H1 (cell line): ENCODE data around the gene CORT. TPM values are rescaled to one million over a fixed set of nuclear protein-coding genes. Genes with fewer than 3 reads are reported as not detected.

Source experiments
- CTCF ChIA-PET: fragments of 300-600 bp; sonication (Branson Sonifier 250); formaldehyde crosslinking; loops from one replicate; lab custom pipeline; 2021; ENCODE audit not compliant: partially characterized antibody; lab: Charles Lee
- POLR2A ChIA-PET: fragments of 300-600 bp; sonication (Branson Sonifier 250); formaldehyde crosslinking; loops from one replicate; lab custom pipeline; 2021; ENCODE audit warnings: inconsistent platforms; ENCODE audit not compliant: partially characterized antibody; lab: Charles Lee
- DNase-seq, 2 experiments: peaks; one replicate each; pipeline versions ENCODE4 v3.0.0 to v3.0.0-alpha.2; 2010 to 2022; ENCODE audit warnings: low spot score in 2 of 2, low read depth in 1 of 2, mixed read lengths in 1 of 2
- FAIRE-seq: peaks from 2 replicates; lab custom pipeline; 2011; peaks lifted over from hg19 to GRCh38; lab: Jason Lieb, UNC
- H2AFZ ChIP-seq: 2 replicates; pipeline ENCODE4 v1.8.1; 2012; ENCODE audit warnings: low read length, inconsistent platforms
- H2AK5ac ChIP-seq: 2 replicates; pipeline ENCODE4 v1.6.1; 2013; ENCODE audit warnings: low read depth, low read length
- H2BK120ac ChIP-seq: replicated peaks from 2 replicates; pipeline ENCODE3; 2013; ENCODE audit warnings: low read depth, low read length, inconsistent platforms
- H2BK12ac ChIP-seq: 2 replicates; pipeline ENCODE4 v1.6.1; 2013; ENCODE audit warnings: low read depth, low read length
- H2BK15ac ChIP-seq: 2 replicates; pipeline ENCODE4 v1.6.1; 2013; ENCODE audit warnings: low read length
- H2BK20ac ChIP-seq: 2 replicates; pipeline ENCODE4 v1.6.1; 2013; ENCODE audit warnings: low read length
- H2BK5ac ChIP-seq: 2 replicates; pipeline ENCODE4 v1.6.1; 2013; ENCODE audit warnings: low read depth, low read length
- H3K14ac ChIP-seq: 2 replicates; pipeline ENCODE4 v1.6.1; 2013; ENCODE audit warnings: inconsistent platforms; ENCODE audit not compliant: insufficient read length
- H3K18ac ChIP-seq: 2 replicates; pipeline ENCODE4 v1.6.1; 2013; ENCODE audit warnings: low read length; ENCODE audit errors: extremely low read depth
- H3K23ac ChIP-seq: 2 replicates; pipeline ENCODE4 v1.6.1; 2013; ENCODE audit warnings: inconsistent platforms; ENCODE audit not compliant: insufficient read length
- H3K23me2 ChIP-seq: 2 replicates; pipeline ENCODE4 v1.6.1; 2013; ENCODE audit warnings: low read depth, low read length
- H3K27ac ChIP-seq: 2 replicates; pipeline ENCODE4 v1.6.1; 2011; ENCODE audit warnings: low read depth, low read length, inconsistent platforms
- H3K27me3 ChIP-seq, 4 experiments: replicated peaks in 1 of 4; 1 replicate in 1 of 4; 2 replicates in 3 of 4; pipeline versions ENCODE4 v1.6.1 to v1.8.1; 2011 to 2013; ENCODE audit warnings: low read length in 3 of 4, mild to moderate bottlenecking in 3 of 4, inconsistent platforms in 2 of 4, mixed read lengths in 2 of 4, moderate library complexity in 1 of 4; ENCODE audit not compliant: control insufficient read depth in 3 of 4, insufficient read depth in 3 of 4; ENCODE audit errors: extremely low read depth in 1 of 4
- H3K36me3 ChIP-seq, 4 experiments: 2 replicates each; pipeline versions ENCODE4 v1.6.1 to v1.8.1; 2011 to 2013; ENCODE audit warnings: mild to moderate bottlenecking in 4 of 4, low read length in 3 of 4, moderate library complexity in 2 of 4, control low read depth in 1 of 4, inconsistent platforms in 1 of 4; ENCODE audit not compliant: insufficient read depth in 4 of 4, control insufficient read depth in 2 of 4
- H3K4ac ChIP-seq: replicated peaks from 2 replicates; pipeline ENCODE3; 2013; ENCODE audit warnings: low read length, low read depth, mixed read lengths, inconsistent platforms; ENCODE audit not compliant: insufficient read length
- H3K4me1 ChIP-seq, 4 experiments: replicated peaks in 1 of 4; 1 replicate in 1 of 4; 2 replicates in 3 of 4; pipeline versions ENCODE4 v1.6.1 to v1.8.1; 2011 to 2013; ENCODE audit warnings: low read length in 3 of 4, inconsistent platforms in 2 of 4, mixed read lengths in 1 of 4; ENCODE audit not compliant: insufficient read depth in 4 of 4, control insufficient read depth in 3 of 4
- H3K4me2 ChIP-seq, 2 experiments: 2 replicates each; pipeline versions ENCODE4 v1.6.1 to v1.8.1; 2011 to 2013; ENCODE audit warnings: low read depth in 2 of 2, low read length in 2 of 2, control low read depth in 1 of 2, inconsistent platforms in 1 of 2, mild to moderate bottlenecking in 1 of 2; ENCODE audit not compliant: insufficient read depth in 1 of 2
- H3K4me3 ChIP-seq, 4 experiments: fragments of 200-600, 300-600 bp in 1 of 4; sonication (generic), shearing (Covaris generic), sonication (Bioruptor Twin) in 1 of 4; 2 replicates each; pipeline versions ENCODE4 v1.5.1 to v1.8.1; 2011 to 2016; ENCODE audit warnings: low read length in 4 of 4, low read depth in 3 of 4, control low read depth in 2 of 4, inconsistent platforms in 2 of 4, mild to moderate bottlenecking in 2 of 4, mixed read lengths in 1 of 4, moderate library complexity in 1 of 4; ENCODE audit not compliant: insufficient read depth in 2 of 4; ENCODE audit errors: extremely low read depth in 1 of 4
- H3K56ac ChIP-seq: replicated peaks from 2 replicates; pipeline ENCODE3; 2013; ENCODE audit warnings: low read depth, mild to moderate bottlenecking, mixed read lengths, low read length, inconsistent platforms; ENCODE audit not compliant: insufficient read length
- H3K79me1 ChIP-seq: 2 replicates; pipeline ENCODE4 v1.6.1; 2013; ENCODE audit warnings: low read depth, low read length, control low read depth
- H3K79me2 ChIP-seq, 2 experiments: 2 replicates each; pipeline versions ENCODE4 v1.6.1 to v1.8.1; 2012 to 2013; ENCODE audit warnings: low read length in 2 of 2, mild to moderate bottlenecking in 2 of 2, inconsistent platforms in 1 of 2; ENCODE audit not compliant: insufficient read depth in 2 of 2, control insufficient read depth in 1 of 2
- H3K9ac ChIP-seq, 4 experiments: replicated peaks in 1 of 4; 1 replicate in 1 of 4; 2 replicates in 3 of 4; pipeline versions ENCODE4 v1.6.1 to v1.8.1; 2011 to 2013; ENCODE audit warnings: low read depth in 3 of 4, low read length in 3 of 4, control low read depth in 2 of 4, mild to moderate bottlenecking in 2 of 4, moderate library complexity in 2 of 4, inconsistent platforms in 1 of 4; ENCODE audit errors: extremely low read depth in 1 of 4
- H3K9me3 ChIP-seq, 2 experiments: 2 replicates each; pipeline versions ENCODE4 v1.6.1 to v1.8.1; 2012 to 2013; ENCODE audit warnings: mild to moderate bottlenecking in 2 of 2, moderate library complexity in 2 of 2, control low read depth in 1 of 2, inconsistent platforms in 1 of 2, low read depth in 1 of 2, low read length in 1 of 2, mixed read lengths in 1 of 2; ENCODE audit not compliant: insufficient read depth in 2 of 2
- H4K20me1 ChIP-seq, 2 experiments: replicated peaks in 1 of 2; 2 replicates each; pipeline versions ENCODE3 to v1.8.1; 2011 to 2013; ENCODE audit warnings: inconsistent platforms in 2 of 2, low read length in 2 of 2, mild to moderate bottlenecking in 1 of 2; ENCODE audit not compliant: insufficient read depth in 2 of 2, control insufficient read depth in 1 of 2
- H4K5ac ChIP-seq: 2 replicates; pipeline ENCODE4 v1.6.1; 2013; ENCODE audit warnings: low read length, low read depth, mixed read lengths, inconsistent platforms; ENCODE audit not compliant: insufficient read length
- H4K8ac ChIP-seq: 2 replicates; pipeline ENCODE4 v1.8.0; 2013; ENCODE audit warnings: mild to moderate bottlenecking, moderate library complexity, low read length, inconsistent platforms; ENCODE audit not compliant: insufficient read depth; ENCODE audit errors: extremely low read depth
- H4K91ac ChIP-seq: replicated peaks from 2 replicates; pipeline ENCODE3; 2013; ENCODE audit warnings: low read length, mixed read lengths, inconsistent platforms; ENCODE audit not compliant: insufficient read length
- FOSL1 ChIP-seq: IDR thresholded peaks from 2 replicates; pipeline ENCODE4 v1.6.1; 2011; ENCODE audit warnings: mild to moderate bottlenecking, low read depth, low read length, moderate library complexity; ENCODE audit not compliant: insufficient read depth
- RAD21 ChIP-seq, 2 experiments: IDR thresholded peaks in 1 of 2; conservative IDR thresholded peaks in 1 of 2; 2 replicates each; pipeline ENCODE4 v1.6.1; 2011; ENCODE audit warnings: low read depth in 2 of 2, low read length in 2 of 2, improper control_type of control experiment in 1 of 2, inconsistent platforms in 1 of 2, mild to moderate bottlenecking in 1 of 2, moderate library complexity in 1 of 2
- WGBS, 2 experiments: shearing (Covaris generic) in 1 of 2; methylation state at CpG; one replicate each; pipeline versions ENCODE4 v1.1.6 to v1.1.7; 2013 to 2015; ENCODE audit warnings: low lambda C conversion rate in 2 of 2, mixed read lengths in 2 of 2, inconsistent platforms in 1 of 2, low coverage in 1 of 2, missing lambda C conversion rate in 1 of 2; ENCODE audit not compliant: insufficient replicate concordance in 2 of 2, insufficient coverage in 1 of 2, insufficient read length in 1 of 2; ENCODE audit errors: extremely low coverage in 1 of 2, missing lambda C conversion rate in 1 of 2; 5-methylcytosine and 5-hydroxymethylcytosine counted together
- polyA plus RNA-seq, 7 experiments: library from polyadenylated mRNA; depleted of rRNA in 3 of 7; stranded (reverse) in 5 of 7; unstranded in 2 of 7; fragments of >200 nt in 5 of 7; fragments of 200-250 nt in 2 of 7; gene quantifications; 1 replicate in 5 of 7; 2 replicates in 1 of 7; 4 replicates in 1 of 7; pipeline versions ENCODE4 v1.2.1 to v1.2.3, GENCODE V29; 2011 to 2013; ENCODE audit warnings: missing spikeins in 2 of 7, mixed read lengths in 2 of 7
- total RNA-seq: library from RNA; stranded (reverse); fragmentation: NEBNext Ultra II Directional; extraction: Animal tissue kit (Norgen Biotek cat#: 25700); gene quantifications from 2 replicates; pipeline ENCODE4 v1.2.1, GENCODE V29; 2021
- TF ChIP-seq, protein P1 (sequence below), 3 experiments: IDR thresholded peaks; 1 replicate in 2 of 3; 2 replicates in 1 of 3; pipeline versions ENCODE4 v1.5.1 to v1.6.1; 2011; ENCODE audit warnings: low read length in 3 of 3, mild to moderate bottlenecking in 3 of 3, inconsistent platforms in 2 of 3, low read depth in 1 of 3, moderate library complexity in 1 of 3; ENCODE audit not compliant: insufficient read depth in 1 of 3; ENCODE audit errors: control extremely low read depth in 1 of 3

Gene CORT
- total and polyA plus RNA-seq, 2 of the 8 experiments (the other 6 are each of a cell fraction or from before 2014, with no cell fraction given) = 0.15 to 0.30 TPM

DNA sequence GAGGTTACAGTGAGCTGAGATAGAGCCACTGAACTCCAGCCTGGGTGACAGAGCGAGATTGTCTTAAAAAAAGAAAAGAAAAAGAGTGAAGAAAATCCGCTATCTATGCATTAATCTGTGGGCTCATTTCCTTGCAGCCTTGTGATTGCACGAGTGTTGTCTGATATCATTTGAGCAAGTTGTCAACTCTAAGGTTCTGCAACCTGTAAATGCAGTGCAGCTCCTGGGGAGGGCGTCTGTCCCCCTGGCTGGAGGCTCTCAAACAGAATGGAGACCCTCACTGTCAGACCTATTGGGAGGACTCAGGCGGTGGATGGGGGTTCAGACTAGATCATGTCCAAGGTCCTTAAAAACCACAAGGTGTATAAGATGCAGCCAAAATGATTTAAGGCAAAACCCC, 6.2 kb downstream of the CORT start:
- Histone ChIP-seq H2BK15ac (no peak overlapping the region), H3K27me3 (no peaks in the 10 kb centered on the region), H3K36me3 (peaks cover 4 to 30% (median 6%) of the 10 kb centered on the region in 4 experiments; a peak in 5 of 8 replicates), H3K4me1 (peaks cover 0 to 6% (median 1%) of the 10 kb centered on the region in 4 experiments; a peak in 3 of 7 replicates), H4K5ac (no peak overlapping the region), H3K4ac (no peak overlapping the region), H3K56ac (no peak overlapping the region), H2BK12ac (no peak overlapping the region), H3K4me3 (no peak overlapping the region), H2BK120ac (no peak overlapping the region), H3K14ac (no peak overlapping the region), H3K4me2 (no peak overlapping the region), H3K79me2 (no peaks in the 10 kb centered on the region), H2AFZ (no peak overlapping the region), H3K23ac (no peak overlapping the region), H3K9ac (no peak overlapping the region), H3K79me1 (no peaks in the 10 kb centered on the region), H3K23me2 (no peaks in the 10 kb centered on the region), H3K9me3 (no peaks in the 10 kb centered on the region), H4K20me1 (peaks cover 0 to 4% of the 10 kb centered on the region in 2 experiments), H3K27ac (no peak overlapping the region), H2BK5ac (no peak overlapping the region), H3K18ac (no peak overlapping the region), H2BK20ac (no peak overlapping the region), H2AK5ac (no peak overlapping the region), H4K91ac (no peak overlapping the region), H4K8ac (no peak overlapping the region)
- peak; percentile 60 for FAIRE-seq
- WGBS, 2 experiments = 84% methylated on average over 5 of the region's 5 CpGs; no CpG with 5 or more reads in 1 of the 2 experiments
- TF ChIP-seq, protein P1, sequence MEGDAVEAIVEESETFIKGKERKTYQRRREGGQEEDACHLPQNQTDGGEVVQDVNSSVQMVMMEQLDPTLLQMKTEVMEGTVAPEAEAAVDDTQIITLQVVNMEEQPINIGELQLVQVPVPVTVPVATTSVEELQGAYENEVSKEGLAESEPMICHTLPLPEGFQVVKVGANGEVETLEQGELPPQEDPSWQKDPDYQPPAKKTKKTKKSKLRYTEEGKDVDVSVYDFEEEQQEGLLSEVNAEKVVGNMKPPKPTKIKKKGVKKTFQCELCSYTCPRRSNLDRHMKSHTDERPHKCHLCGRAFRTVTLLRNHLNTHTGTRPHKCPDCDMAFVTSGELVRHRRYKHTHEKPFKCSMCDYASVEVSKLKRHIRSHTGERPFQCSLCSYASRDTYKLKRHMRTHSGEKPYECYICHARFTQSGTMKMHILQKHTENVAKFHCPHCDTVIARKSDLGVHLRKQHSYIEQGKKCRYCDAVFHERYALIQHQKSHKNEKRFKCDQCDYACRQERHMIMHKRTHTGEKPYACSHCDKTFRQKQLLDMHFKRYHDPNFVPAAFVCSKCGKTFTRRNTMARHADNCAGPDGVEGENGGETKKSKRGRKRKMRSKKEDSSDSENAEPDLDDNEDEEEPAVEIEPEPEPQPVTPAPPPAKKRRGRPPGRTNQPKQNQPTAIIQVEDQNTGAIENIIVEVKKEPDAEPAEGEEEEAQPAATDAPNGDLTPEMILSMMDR (IDR thresholded peaks at IDR 0.05; ENCODE audit: control extremely low read depth in 1 of 3, insufficient read depth in 1 of 3, low read depth in 1 of 3, low read length in 3 of 3) = peak; percentile 33 to 54 (median 42); a peak in 3 of 4 replicates
- TF ChIP-seq RAD21 (IDR thresholded peaks at IDR 0.05 in 1 of 2, conservative IDR thresholded peaks at IDR 0.05 in 1 of 2; ENCODE audit: low read depth in 2 of 2, low read length in 2 of 2) (peak; percentile 18 to 37; a peak in 2 of 4 replicates), FOSL1 (no peak)
- POLR2A ChIA-PET = interaction anchor here (0.7 to 7.9 kb wide), 12 partner anchors 9 to 57 kb away, joined by 3 to 67 read pairs (median 6); partner anchors contain the start of genes CENPS, DFFA, PEX14 and PGD
- DNase-seq = no peak
- CTCF ChIA-PET = interaction anchor here (0.6 to 7.4 kb wide), 15 partner anchors 10 to 486 kb away, joined by 3 to 43 read pairs (median 4); partner anchors contain the start of gene CENPS
